GM12878 (cell line): Measurements from ENCODE around the gene C16orf95. TPM values are rescaled to one million over a fixed set of nuclear protein-coding genes. Genes with fewer than 3 reads are reported as not detected.

Experiments used
- ATAC-seq: fragments of 200-7000 bp; cut with Tn5 transposase; 3 replicates; pipeline ENCODE4 v1.9.1; 2020; ENCODE audit warnings: mild to moderate bottlenecking, moderate library complexity
- BruUV-seq: library from RNA; stranded (reverse); fragments of 400-500 nt; replicated peaks from 2 replicates; lab custom pipeline; 2021; lab: Mats Ljungman, UMichigan
- CTCF ChIA-PET: fragments of 300-600 bp; sonication (Branson Sonifier 250); formaldehyde crosslinking; extraction: SDS; loops from one replicate; lab custom pipeline; 2021; ENCODE audit warnings: inconsistent platforms; lab: Yijun Ruan, JAX
- POLR2A ChIA-PET: fragments of 350-600 bp; formaldehyde crosslinking; extraction: SDS; loops from one replicate; lab custom pipeline; 2021; ENCODE audit warnings: inconsistent platforms; lab: Charles Lee
- RAD21 ChIA-PET: fragments of 300-600 bp; sonication (Branson Sonifier 250); formaldehyde crosslinking; loops from one replicate; lab custom pipeline; 2023; ENCODE audit warnings: antibody characterized with exemption; ENCODE audit not compliant: unreplicated experiment; lab: Charles Lee
- SMC1A ChIA-PET: fragments of 300-600 bp; sonication (Branson Sonifier 250); formaldehyde crosslinking; loops from one replicate; lab custom pipeline; 2023; ENCODE audit not compliant: unreplicated experiment, uncharacterized antibody; lab: Charles Lee
- DNase-seq: peaks from one replicate; pipeline ENCODE4 v3.0.0-alpha.2; 2011; ENCODE audit warnings: low read depth, low spot score
- FAIRE-seq: peaks from 3 replicates; lab custom pipeline; 2011; peaks lifted over from hg19 to GRCh38; lab: Jason Lieb, UNC
- H2AFZ ChIP-seq: 2 replicates; pipeline ENCODE4 v1.6.0; 2011; ENCODE audit warnings: low read depth, low read length, control low read depth; ENCODE audit not compliant: control insufficient read depth
- H3K27ac ChIP-seq: 2 replicates; pipeline ENCODE4 v1.5.1; 2011; ENCODE audit warnings: control low read depth; ENCODE audit not compliant: control insufficient read depth, insufficient read depth
- H3K27me3 ChIP-seq, 2 experiments: replicated peaks in 1 of 2; 2 replicates each; pipeline versions ENCODE4 v1.6.0 to v1.6.1; 2011; ENCODE audit warnings: low read length in 1 of 2; ENCODE audit not compliant: control insufficient read depth in 2 of 2, insufficient read depth in 2 of 2
- H3K36me3 ChIP-seq, 2 experiments: 2 replicates each; pipeline ENCODE4 v1.5.1; 2011; ENCODE audit warnings: low read length in 1 of 2; ENCODE audit not compliant: control insufficient read depth in 2 of 2, insufficient read depth in 2 of 2
- H3K4me1 ChIP-seq: 2 replicates; pipeline ENCODE4 v1.6.1; 2011; ENCODE audit warnings: mild to moderate bottlenecking, low read length, moderate library complexity, mixed read lengths; ENCODE audit not compliant: control insufficient read depth, insufficient read depth
- H3K4me2 ChIP-seq: 2 replicates; pipeline ENCODE4 v1.6.0; 2011; ENCODE audit warnings: control low read depth; ENCODE audit not compliant: control insufficient read depth, insufficient read depth
- H3K4me3 ChIP-seq: fragments of 200-600 bp; sonication (generic); 2 replicates; pipeline ENCODE4 v1.5.1; 2016
- H3K79me2 ChIP-seq: 2 replicates; pipeline ENCODE4 v1.6.0; 2011; ENCODE audit warnings: low read length; ENCODE audit not compliant: control insufficient read depth, insufficient read depth
- H3K9ac ChIP-seq: 2 replicates; pipeline ENCODE4 v1.8.0; 2011; ENCODE audit warnings: low read length, control low read depth, mixed read lengths; ENCODE audit not compliant: control insufficient read depth, insufficient read depth
- H3K9me3 ChIP-seq: replicated peaks from 3 replicates; pipeline ENCODE4 v1.5.1; 2011; ENCODE audit warnings: mild to moderate bottlenecking, low read length; ENCODE audit not compliant: control insufficient read depth, insufficient read depth
- H4K20me1 ChIP-seq: 2 replicates; pipeline ENCODE4 v1.6.0; 2011; ENCODE audit not compliant: control insufficient read depth, insufficient read depth
- BHLHE40 ChIP-seq, 2 experiments: fragments of 450-650 bp in 1 of 2; IDR thresholded peaks; 2 replicates each; pipeline ENCODE4 v1.6.1; 2011 to 2017; ENCODE audit warnings: low read depth in 2 of 2, borderline replicate concordance in 1 of 2, improper control_type of control experiment in 1 of 2, low read length in 1 of 2, mild to moderate bottlenecking in 1 of 2
- CBFB ChIP-seq: IDR thresholded peaks from 2 replicates; pipeline ENCODE4 v1.6.1; 2016; ENCODE audit warnings: antibody characterized with exemption, low read depth
- CEBPB ChIP-seq, 2 experiments: fragments of 150-350 bp in 1 of 2; IDR thresholded peaks; 2 replicates each; pipeline ENCODE4 v1.6.1; 2012 to 2014; ENCODE audit warnings: low read depth in 2 of 2, low read length in 2 of 2, borderline replicate concordance in 1 of 2, inconsistent platforms in 1 of 2
- HDGF ChIP-seq: fragments of 450-650 bp; IDR thresholded peaks from 2 replicates; pipeline ENCODE4 v1.6.1; 2016; ENCODE audit warnings: antibody characterized with exemption
- IKZF1 ChIP-seq: fragments of 450-650 bp; conservative IDR thresholded peaks from 2 replicates; pipeline ENCODE4 v1.6.1; 2017; ENCODE audit warnings: antibody characterized with exemption, mild to moderate bottlenecking
- MAX ChIP-seq: IDR thresholded peaks from 2 replicates; pipeline ENCODE4 v1.6.1; 2012; ENCODE audit warnings: low read depth, low read length, improper control_type of control experiment
- NRF1 ChIP-seq: conservative IDR thresholded peaks from 2 replicates; pipeline ENCODE4 v1.6.1; 2011; ENCODE audit warnings: mild to moderate bottlenecking, low read depth, low read length, improper control_type of control experiment
- POLR2AphosphoS2 ChIP-seq: IDR thresholded peaks from 2 replicates; pipeline ENCODE4 v1.6.1; 2011; ENCODE audit warnings: low read depth, mild to moderate bottlenecking, low read length, improper control_type of control experiment, moderate library complexity
- SPI1 ChIP-seq: IDR thresholded peaks from 2 replicates; pipeline ENCODE4 v1.6.1; 2011; ENCODE audit warnings: low read depth, mild to moderate bottlenecking, low read length, moderate library complexity, borderline replicate concordance; ENCODE audit not compliant: insufficient read depth
- SREBF2 ChIP-seq: IDR thresholded peaks from 2 replicates; pipeline ENCODE4 v1.6.1; 2012; ENCODE audit warnings: mild to moderate bottlenecking, low read length
- SUPT20H ChIP-seq: IDR thresholded peaks from 2 replicates; pipeline ENCODE4 v1.6.1; 2011; ENCODE audit warnings: low read depth, mild to moderate bottlenecking, low read length, moderate library complexity, borderline replicate concordance; ENCODE audit not compliant: control insufficient read depth
- USF2 ChIP-seq: IDR thresholded peaks from 2 replicates; pipeline ENCODE4 v1.6.1; 2011; ENCODE audit warnings: low read depth, low read length, improper control_type of control experiment, borderline replicate concordance
- ZBTB4 ChIP-seq: fragments of 450-650 bp; formaldehyde crosslinking; IDR thresholded peaks from 2 replicates; pipeline ENCODE4 v1.4.0; 2022; ENCODE audit warnings: mild to moderate bottlenecking, moderate library complexity
- ZZZ3 ChIP-seq: IDR thresholded peaks from 2 replicates; pipeline ENCODE4 v1.6.1; 2011; ENCODE audit warnings: low read depth; ENCODE audit not compliant: control insufficient read depth, insufficient read length
- WGBS: methylation state at CpG from one replicate; pipeline ENCODE4 v1.1.6; 2016; ENCODE audit warnings: low lambda C conversion rate; ENCODE audit not compliant: insufficient replicate concordance, insufficient coverage; ENCODE audit errors: missing lambda C conversion rate; 5-methylcytosine and 5-hydroxymethylcytosine counted together
- in situ Hi-C: fragments of 300-500 bp; cut with MboI; formaldehyde crosslinking; loops from 9 replicates; pipeline ENCODE4 v1.14.3; 2018; ENCODE audit warnings: mixed read lengths
- intact Hi-C: fragments of 100-400 bp; cut with micrococcal nuclease; formaldehyde crosslinking; loops from one replicate; pipeline ENCODE4 v1.14.2; 2022; ENCODE audit not compliant: unreplicated experiment
- polyA plus RNA-seq, 11 experiments: library from polyadenylated mRNA; depleted of rRNA in 4 of 11; unstranded in 6 of 11; stranded (reverse) in 5 of 11; fragments of >200 nt; fragmentation: Nextera tagmentation in 4 of 11; fragmentation: Illumina TruSeq in 1 of 11; extraction: Ambion mirVana in 4 of 11; extraction: Trizol in 1 of 11; gene quantifications; 1 replicate in 1 of 11; 2 replicates in 10 of 11; pipeline versions ENCODE4 v1.2.1 to v1.2.3, GENCODE V29; 2011 to 2016; ENCODE audit warnings: inconsistent platforms in 2 of 11, missing spikeins in 2 of 11, low read depth in 1 of 11
- total RNA-seq, 4 experiments: library from RNA; depleted of rRNA in 3 of 4; stranded (reverse); fragments of >200 nt in 3 of 4; fragmentation: Illumina TruSeq in 1 of 4; extraction: Trizol in 1 of 4; gene quantifications; 2 replicates each; pipeline versions ENCODE4 v1.2.1 to v1.2.3, GENCODE V29; 2013 to 2021
- TF ChIP-seq, protein P1 (sequence below): fragments of 450-650 bp; IDR thresholded peaks from 2 replicates; pipeline ENCODE4 v1.6.1; 2017; ENCODE audit warnings: low read depth, mild to moderate bottlenecking, moderate library complexity

Gene C16orf95
- total and polyA plus RNA-seq, 10 of the 15 experiments (the other 5 are each of a cell fraction or from before 2014, with no cell fraction given): 0.90 to 22.7 (median 6.0) TPM

- CTCF ChIA-PET: interaction anchor here (2.6 kb wide), 1 partner anchor 71 kb away, joined by 11 read pairs; no protein-coding TSS in a partner anchor
- H2AFZ ChIP-seq: no peak overlapping the region
- in situ Hi-C loops: no loop called here
- no peak overlapping the region for H3K9ac ChIP-seq
- no peak overlapping the region for H3K27ac ChIP-seq
- peaks cover under 1% of the 10 kb centered on the region for H3K4me1 ChIP-seq
- intact Hi-C loops: no loop called here
- H4K20me1 ChIP-seq: no peaks in the 10 kb centered on the region; the same call in 1 of the 2 replicates
- SMC1A ChIA-PET: interaction anchor here (1.2 kb wide), 1 partner anchor 57 kb away, joined by 3 read pairs; no protein-coding TSS in a partner anchor
- H3K9me3 ChIP-seq: no peaks in the 10 kb centered on the region
- H3K4me3 ChIP-seq: no peak overlapping the region
- no peak for DNase-seq
- H3K36me3 ChIP-seq: peaks cover 0 to 6% of the 10 kb centered on the region in 2 experiments; a peak in 2 of 4 replicates
- RAD21 ChIA-PET: no interaction called here
- no peaks in the 10 kb centered on the region for H3K79me2 ChIP-seq
- no peak for ATAC-seq
- POLR2A ChIA-PET: interaction anchor here (0.6 kb wide), 1 partner anchor 49 kb away, joined by 3 read pairs; no protein-coding TSS in a partner anchor
- H3K4me2 ChIP-seq: no peak overlapping the region
- 82% methylated on average over 21 of the region's 21 CpGs for WGBS
- BruUV-seq: no TSS peak
- no peak for FAIRE-seq
- H3K27me3 ChIP-seq: no peaks in the 10 kb centered on the region
- TF ChIP-seq SUPT20H: no peak
- TF ChIP-seq CEBPB (IDR thresholded peaks at IDR 0.05; ENCODE audit: borderline replicate concordance in 1 of 2, low read depth in 2 of 2, low read length in 2 of 2): no peak
- TF ChIP-seq IKZF1: no peak
- no peak for TF ChIP-seq SPI1
- TF ChIP-seq USF2: no peak
- TF ChIP-seq BHLHE40 (IDR thresholded peaks at IDR 0.05; ENCODE audit: borderline replicate concordance in 1 of 2, low read depth in 2 of 2, low read length in 1 of 2): no peak
- TF ChIP-seq SREBF2: no peak
- no peak for TF ChIP-seq NRF1
- TF ChIP-seq MAX: no peak
- no peak for TF ChIP-seq HDGF
- no peak for TF ChIP-seq CBFB
- no peak for TF ChIP-seq ZZZ3
- TF ChIP-seq, protein P1, sequence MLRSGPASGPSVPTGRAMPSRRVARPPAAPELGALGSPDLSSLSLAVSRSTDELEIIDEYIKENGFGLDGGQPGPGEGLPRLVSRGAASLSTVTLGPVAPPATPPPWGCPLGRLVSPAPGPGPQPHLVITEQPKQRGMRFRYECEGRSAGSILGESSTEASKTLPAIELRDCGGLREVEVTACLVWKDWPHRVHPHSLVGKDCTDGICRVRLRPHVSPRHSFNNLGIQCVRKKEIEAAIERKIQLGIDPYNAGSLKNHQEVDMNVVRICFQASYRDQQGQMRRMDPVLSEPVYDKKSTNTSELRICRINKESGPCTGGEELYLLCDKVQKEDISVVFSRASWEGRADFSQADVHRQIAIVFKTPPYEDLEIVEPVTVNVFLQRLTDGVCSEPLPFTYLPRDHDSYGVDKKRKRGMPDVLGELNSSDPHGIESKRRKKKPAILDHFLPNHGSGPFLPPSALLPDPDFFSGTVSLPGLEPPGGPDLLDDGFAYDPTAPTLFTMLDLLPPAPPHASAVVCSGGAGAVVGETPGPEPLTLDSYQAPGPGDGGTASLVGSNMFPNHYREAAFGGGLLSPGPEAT: no peak
- TF ChIP-seq POLR2AphosphoS2: no peak
- TF ChIP-seq ZBTB4: no peak
Observed at GRCh38 chr16:87323727-87324410, 6.7 kb upstream of the C16orf95 start.
